Activated CD4-positive, alpha-beta memory T cell treated with anti-CD3 and anti-CD28 coated beads for 36 hours (primary cell): ENCODE data around the gene GPR62. TPM values are rescaled to one million over a fixed set of nuclear protein-coding genes. Genes with fewer than 3 reads are reported as not detected.

Experiments
- CTCF ChIA-PET: fragments of 350-600 bp; sonication (Branson Sonifier 250); formaldehyde crosslinking; loops from one replicate; lab custom pipeline; 2021; ENCODE audit warnings: antibody characterized with exemption, inconsistent platforms; lab: Charles Lee
- POLR2A ChIA-PET: fragments of 350-600 bp; sonication (Branson Sonifier 250); formaldehyde crosslinking; loops from one replicate; lab custom pipeline; 2021; ENCODE audit warnings: antibody characterized with exemption; lab: Charles Lee
- DNase-seq: peaks from one replicate; pipeline ENCODE4 v3.0.0-alpha.2; 2020
- H3K27ac Mint-ChIP-seq: one replicate; pipeline ENCODE4 v1.8.0; 2021; ENCODE audit warnings: mixed read lengths
- H3K27me3 Mint-ChIP-seq: one replicate; pipeline ENCODE4 v1.8.0; 2021; ENCODE audit warnings: mixed read lengths
- H3K36me3 Mint-ChIP-seq: one replicate; pipeline ENCODE4 v1.8.0; 2021; ENCODE audit warnings: mixed read lengths
- H3K4me1 Mint-ChIP-seq: one replicate; pipeline ENCODE4 v1.8.0; 2021; ENCODE audit warnings: low read depth, mixed read lengths
- H3K4me3 Mint-ChIP-seq: one replicate; pipeline ENCODE4 v1.8.0; 2021; ENCODE audit warnings: mild to moderate bottlenecking, mixed read lengths
- H3K9me3 Mint-ChIP-seq: one replicate; pipeline ENCODE4 v1.8.0; 2021; ENCODE audit warnings: mixed read lengths
- intact Hi-C: fragments of 100-400 bp; cut with micrococcal nuclease; formaldehyde crosslinking; loops from one replicate; pipeline ENCODE4 v1.15.1; 2023
- total RNA-seq, 2 experiments: library from RNA; stranded (reverse); gene quantifications; one replicate each; pipeline ENCODE4 v1.2.3, GENCODE V29; 2021

Gene GPR62
- total RNA-seq, 2 experiments from 2014 or later: not detected

DNA sequence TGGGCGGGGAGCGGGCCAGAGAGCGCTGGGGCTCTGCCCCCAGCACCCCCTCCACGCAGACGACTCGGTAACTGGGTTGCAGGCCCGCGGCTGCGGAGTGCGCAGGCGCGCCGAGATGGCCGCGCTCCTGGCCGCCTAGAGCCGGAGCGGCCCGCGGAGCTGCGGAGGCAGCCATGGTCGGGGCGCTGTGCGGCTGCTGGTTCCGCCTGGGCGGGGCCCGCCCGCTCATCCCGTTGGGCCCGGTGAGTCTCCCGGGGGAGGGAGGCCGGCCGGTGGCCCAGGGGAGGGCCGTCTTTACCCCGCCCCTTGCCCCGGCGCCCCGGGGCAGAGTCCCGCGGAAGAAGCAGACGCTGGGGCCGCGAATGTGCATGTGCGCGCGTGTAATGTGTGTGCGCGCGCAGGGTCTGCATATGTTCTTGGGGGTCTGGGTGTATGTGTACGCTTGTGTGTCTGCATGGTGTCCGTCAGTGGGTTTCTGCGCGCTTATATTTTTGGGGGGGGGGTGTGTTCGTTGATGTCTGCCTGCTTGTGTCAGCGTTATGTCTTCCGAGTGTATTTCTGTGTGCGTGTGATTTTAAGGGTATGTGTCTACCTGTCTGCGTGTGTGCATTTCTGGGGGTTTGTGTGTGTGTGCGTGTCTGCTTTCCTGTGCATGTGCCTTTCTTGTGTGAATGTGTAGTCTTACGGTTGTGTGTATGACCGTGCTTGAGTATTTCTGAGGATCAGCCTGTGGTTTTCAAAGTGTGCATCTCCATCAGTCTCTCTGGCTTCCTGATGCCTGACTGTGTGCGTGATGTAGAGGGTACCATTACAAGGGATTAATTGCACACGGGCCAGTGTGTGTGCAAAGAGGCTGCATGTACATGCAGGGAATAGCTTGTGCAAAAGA lies 20.0 kb downstream of the GPR62 start, which contains the start of gene ABHD14A:
ABHD14A (plus strand) TSS at position 102 of the 889 bp plus-strand sequence; CDS start at position 174, 72 bp downstream.
- intact Hi-C loops: loop anchor here (1.0 to 10.0 kb wide), 5 partner anchors 8 to 470 kb away; partner anchors contain the start of genes ACY1, DCAF1, PARP3 and RPL29
- H3K36me3 Mint-ChIP-seq: peaks cover 2% of the 10 kb centered on the region

DNA sequence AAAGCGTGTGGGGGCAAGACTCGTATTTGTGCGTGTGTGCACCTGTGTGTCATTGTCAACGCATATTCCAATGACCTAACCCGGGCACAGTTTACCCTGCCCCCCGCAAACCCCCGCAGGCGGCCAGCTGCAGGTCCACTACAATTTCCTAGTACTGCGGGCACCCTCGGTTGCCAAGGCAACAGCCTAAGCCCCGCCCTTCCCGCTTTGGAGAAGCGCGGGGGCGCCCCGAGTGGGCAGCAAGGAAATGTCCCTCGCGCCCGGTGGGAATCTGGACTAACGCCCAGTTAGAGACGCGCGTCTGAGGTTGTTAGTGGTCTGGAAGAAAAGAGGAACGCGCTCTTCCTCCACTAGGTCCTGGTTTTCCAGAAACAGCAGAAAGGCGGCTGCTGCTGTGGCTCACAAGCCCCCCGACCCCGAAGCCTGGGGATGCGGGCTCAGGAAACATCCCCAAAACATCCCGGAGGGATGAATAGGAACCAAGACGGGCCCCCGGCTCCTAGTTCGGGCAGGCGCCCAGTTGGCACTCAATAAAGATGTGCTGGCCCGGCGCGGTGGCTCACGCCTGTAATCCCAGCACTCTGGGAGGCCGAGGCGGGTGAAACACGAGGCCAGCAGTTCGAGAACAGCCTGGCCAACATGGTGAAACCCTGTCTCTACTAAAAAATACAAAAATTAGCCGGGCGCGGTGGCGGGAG lies 20.8 kb downstream of the GPR62 start:
- POLR2A ChIA-PET: interaction anchor here (1.5 kb wide), 1 partner anchor 20 kb away, joined by 6 read pairs; the partner anchor contains the start of gene RPL29
- no peaks in the 10 kb centered on the region for H3K27me3 Mint-ChIP-seq
- H3K4me3 Mint-ChIP-seq: peak overlapping the region; percentile 72
- intact Hi-C loops: loop anchor here (1.0 to 10.0 kb wide), 4 partner anchors 7 to 471 kb away; partner anchors contain the start of genes ACY1, DCAF1, RPL29 and TEX264
- H3K36me3 Mint-ChIP-seq: peaks cover 2% of the 10 kb centered on the region
- no peaks in the 10 kb centered on the region for H3K9me3 Mint-ChIP-seq
- peak overlapping the region; percentile 30 for H3K27ac Mint-ChIP-seq
- CTCF ChIA-PET: interaction anchor here (3.2 kb wide), 1 partner anchor 11 kb away, joined by 18 read pairs; no protein-coding TSS in a partner anchor
- peaks cover 33% of the 10 kb centered on the region for H3K4me1 Mint-ChIP-seq
- DNase-seq: peak; percentile 53

More for the DNA sequence above, 20.0 kb downstream of the GPR62 start, which contains the start of gene ABHD14A:
- Mint-ChIP-seq H3K4me3 (peak within 1 kb of the TSS; percentile 99), H3K27me3 (no peaks in the 10 kb centered on the region), H3K27ac (peak within 1 kb of the TSS; percentile 97), H3K9me3 (no peaks in the 10 kb centered on the region), H3K4me1 (peaks cover 36% of the 10 kb centered on the region)
- CTCF ChIA-PET: interaction anchor here (0.6 to 4.0 kb wide), 9 partner anchors 8 to 147 kb away, joined by 3 to 64 read pairs (median 12); partner anchors contain the start of genes ACY1, DUSP7, PARP3 and RRP9
- DNase-seq: peak; percentile 79
- POLR2A ChIA-PET: interaction anchor here (1.0 to 2.5 kb wide), 4 partner anchors 8 to 304 kb away, joined by 3 to 30 read pairs (median 12); partner anchors contain the start of genes ACY1, PARP3, RRP9 and WDR82

DNA sequence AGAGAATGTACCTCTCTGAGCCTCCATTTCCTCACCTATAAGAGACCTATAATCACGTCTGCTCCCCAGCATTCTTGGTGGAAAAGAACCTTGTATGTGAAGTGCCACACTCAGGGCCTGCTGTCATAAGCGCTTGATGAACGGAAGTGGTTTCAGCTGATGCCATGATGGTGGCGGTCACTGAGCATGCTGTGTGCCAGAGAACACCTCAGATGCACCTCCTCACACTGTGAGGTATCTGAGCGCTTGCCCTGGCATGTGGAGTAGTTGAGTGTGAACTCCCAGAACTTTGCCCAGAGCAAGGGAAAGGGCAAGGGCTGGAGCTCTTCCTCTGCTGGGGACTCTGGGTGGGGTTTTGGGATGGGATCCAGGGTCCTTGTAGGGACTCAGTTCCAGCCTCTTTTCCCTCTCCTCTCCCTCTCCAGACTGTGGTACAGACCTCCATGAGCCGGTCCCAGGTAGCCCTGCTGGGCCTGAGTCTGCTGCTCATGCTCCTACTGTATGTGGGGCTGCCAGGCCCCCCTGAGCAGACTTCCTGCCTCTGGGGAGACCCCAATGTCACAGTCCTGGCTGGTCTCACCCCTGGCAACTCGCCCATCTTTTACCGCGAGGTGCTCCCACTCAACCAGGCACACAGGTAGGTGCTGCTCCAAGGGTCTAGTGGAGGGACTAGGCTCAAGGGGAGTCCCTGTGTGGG lies 22.4 kb downstream of the GPR62 start:
- H3K4me1 Mint-ChIP-seq: peaks cover 36% of the 10 kb centered on the region
- peak overlapping the region; percentile 38 for H3K27ac Mint-ChIP-seq
- H3K36me3 Mint-ChIP-seq: peaks cover 2% of the 10 kb centered on the region
- H3K4me3 Mint-ChIP-seq: no peak overlapping the region
- intact Hi-C loops: loop anchor here (10.0 kb wide), 2 partner anchors 303 to 473 kb away; partner anchors contain the start of genes DCAF1 and TEX264
- ChIA-PET CTCF (no interaction called here), POLR2A (interaction anchor here (1.5 kb wide), 1 partner anchor 18 kb away, joined by 6 read pairs; the partner anchor contains the start of gene RPL29)
- H3K27me3 Mint-ChIP-seq: no peaks in the 10 kb centered on the region
- H3K9me3 Mint-ChIP-seq: no peaks in the 10 kb centered on the region
- peak; percentile 61 for DNase-seq

DNA sequence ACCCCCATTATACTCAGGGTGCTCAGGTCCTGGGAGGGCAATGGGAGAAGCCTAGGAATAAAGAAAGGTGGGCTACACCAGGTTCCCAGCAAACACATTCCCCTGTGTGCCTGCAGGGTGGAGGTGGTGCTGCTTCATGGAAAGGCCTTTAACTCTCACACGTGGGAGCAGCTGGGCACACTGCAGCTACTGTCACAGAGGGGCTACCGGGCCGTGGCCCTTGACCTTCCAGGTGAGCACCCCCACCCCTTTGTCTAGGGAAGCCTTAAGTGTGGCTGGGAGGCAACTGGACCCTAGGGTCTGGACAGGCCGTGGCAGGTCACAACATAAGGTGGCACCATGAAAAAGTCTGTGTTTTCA lies 22.9 kb downstream of the GPR62 start:
- no peak for DNase-seq
- intact Hi-C loops: loop anchor here (10.0 kb wide), 2 partner anchors 303 to 473 kb away; partner anchors contain the start of genes DCAF1 and TEX264
- Mint-ChIP-seq H3K4me1 (peaks cover 37% of the 10 kb centered on the region), H3K27me3 (no peaks in the 10 kb centered on the region), H3K9me3 (no peaks in the 10 kb centered on the region), H3K4me3 (no peak overlapping the region), H3K27ac (no peak overlapping the region), H3K36me3 (peaks cover 2% of the 10 kb centered on the region)
- POLR2A ChIA-PET: no interaction called here
- CTCF ChIA-PET: no interaction called here

DNA sequence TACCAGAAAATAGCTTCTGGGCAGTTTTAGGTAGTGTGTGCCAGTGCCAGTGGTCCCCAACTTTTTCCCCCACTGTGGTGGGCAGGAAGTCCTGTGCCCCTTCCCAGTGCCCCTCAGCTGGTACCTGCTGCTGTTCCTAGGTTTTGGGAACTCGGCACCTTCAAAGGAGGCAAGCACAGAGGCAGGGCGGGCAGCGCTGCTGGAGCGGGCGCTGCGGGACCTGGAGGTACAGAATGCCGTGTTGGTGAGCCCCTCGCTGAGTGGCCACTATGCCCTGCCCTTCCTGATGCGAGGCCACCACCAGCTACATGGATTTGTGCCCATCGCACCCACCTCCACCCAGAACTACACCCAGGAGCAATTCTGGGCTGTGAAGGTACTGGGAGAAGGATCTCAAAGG lies 25.1 kb downstream of the GPR62 start:
- H3K4me3 Mint-ChIP-seq: no peak overlapping the region
- no peaks in the 10 kb centered on the region for H3K9me3 Mint-ChIP-seq
- peaks cover 45% of the 10 kb centered on the region for H3K4me1 Mint-ChIP-seq
- no peak for DNase-seq
- POLR2A ChIA-PET: no interaction called here
- intact Hi-C loops: loop anchor here (5.0 kb wide), 1 partner anchor 77 kb away; the partner anchor contains the start of gene DUSP7
- H3K36me3 Mint-ChIP-seq: no peaks in the 10 kb centered on the region
- H3K27ac Mint-ChIP-seq: no peak overlapping the region
- CTCF ChIA-PET: no interaction called here
- no peaks in the 10 kb centered on the region for H3K27me3 Mint-ChIP-seq

DNA sequence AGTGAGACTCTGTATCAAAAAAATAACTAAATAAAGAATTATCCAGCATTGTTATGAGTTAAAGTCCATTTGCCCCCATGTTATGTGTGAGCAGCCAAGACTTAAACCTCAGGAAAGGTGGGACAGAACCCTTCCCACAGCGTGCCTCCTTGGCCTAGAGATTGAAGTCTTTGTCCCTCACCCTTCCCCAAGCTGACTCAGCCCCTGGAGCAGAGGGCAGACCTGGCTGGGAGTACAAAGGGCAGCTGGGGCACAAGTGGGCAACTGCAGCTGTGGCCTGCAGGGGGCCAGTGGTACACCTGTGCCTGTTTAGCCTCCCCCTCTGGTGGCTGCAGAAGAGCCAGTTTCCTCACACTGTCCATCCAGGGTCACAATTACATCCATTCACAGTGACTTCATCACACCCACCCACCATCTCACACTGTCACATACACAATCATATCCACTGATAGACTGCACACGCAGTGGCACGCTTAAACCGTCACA lies 27.2 kb downstream of the GPR62 start:
- H3K4me3 Mint-ChIP-seq: peak overlapping the region; percentile 88
- peaks cover 29% of the 10 kb centered on the region for H3K4me1 Mint-ChIP-seq
- POLR2A ChIA-PET: interaction anchor here (0.6 to 3.2 kb wide), 9 partner anchors 8 to 47 kb away, joined by 3 to 45 read pairs (median 10); partner anchors contain the start of genes ABHD14A, ABHD14B, PARP3 and PCBP4
- no peaks in the 10 kb centered on the region for H3K36me3 Mint-ChIP-seq
- CTCF ChIA-PET: interaction anchor here (0.6 to 4.0 kb wide), 14 partner anchors 8 to 238 kb away, joined by 3 to 55 read pairs (median 4); partner anchors contain the start of genes ABHD14A, ABHD14B, PARP3 and RPL29
- DNase-seq: peak; percentile 60
- H3K27ac Mint-ChIP-seq: peak overlapping the region; percentile 88
- intact Hi-C loops: loop anchor here (5.0 kb wide), 1 partner anchor 75 kb away; the partner anchor contains the start of gene DUSP7
- H3K27me3 Mint-ChIP-seq: no peaks in the 10 kb centered on the region
- no peaks in the 10 kb centered on the region for H3K9me3 Mint-ChIP-seq

DNA sequence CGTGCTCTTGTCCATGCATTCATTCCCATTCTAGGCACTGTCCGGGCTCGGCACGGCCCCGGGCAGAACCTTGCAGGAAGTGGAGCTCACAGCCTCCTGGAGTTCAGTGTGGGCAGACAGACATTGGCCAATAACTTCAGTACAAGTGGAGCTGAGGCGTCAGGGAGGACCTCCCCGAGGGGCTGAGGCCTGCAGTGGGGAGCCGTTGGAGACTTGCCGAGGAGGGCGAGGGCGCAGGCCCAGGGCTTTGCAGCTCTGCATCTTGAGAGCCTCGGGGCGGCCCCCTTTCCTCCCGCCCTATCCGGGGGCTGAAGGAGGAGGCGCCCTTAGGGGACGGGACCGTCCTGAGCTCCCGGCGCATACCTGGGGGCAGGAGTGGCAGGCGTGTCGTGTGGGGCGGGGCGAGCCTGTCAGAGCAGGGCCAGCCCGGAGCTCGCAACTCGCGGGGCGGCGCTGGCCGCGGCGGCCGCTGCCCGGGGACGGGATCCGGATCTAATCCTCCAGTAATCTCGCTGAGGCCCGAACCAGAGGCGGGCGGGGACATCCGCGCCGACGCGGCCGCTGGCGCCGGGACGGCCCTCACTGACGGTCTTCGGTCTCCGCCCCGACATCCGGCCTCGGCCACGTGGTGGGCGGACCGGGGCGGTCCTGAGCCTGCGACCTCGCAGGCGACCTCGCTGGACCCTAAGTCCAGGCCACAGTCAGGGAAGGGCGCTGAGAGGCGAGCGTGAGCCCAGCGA lies 27.8 kb downstream of the GPR62 start, which contains the start of gene ACY1:
ACY1 (plus strand) TSS at position 698 of the 740 bp plus-strand sequence. CDS start 530 bp downstream, outside the sequence.
- Mint-ChIP-seq H3K27me3 (no peaks in the 10 kb centered on the region), H3K4me1 (peaks cover 28% of the 10 kb centered on the region), H3K36me3 (no peaks in the 10 kb centered on the region)

DNA sequence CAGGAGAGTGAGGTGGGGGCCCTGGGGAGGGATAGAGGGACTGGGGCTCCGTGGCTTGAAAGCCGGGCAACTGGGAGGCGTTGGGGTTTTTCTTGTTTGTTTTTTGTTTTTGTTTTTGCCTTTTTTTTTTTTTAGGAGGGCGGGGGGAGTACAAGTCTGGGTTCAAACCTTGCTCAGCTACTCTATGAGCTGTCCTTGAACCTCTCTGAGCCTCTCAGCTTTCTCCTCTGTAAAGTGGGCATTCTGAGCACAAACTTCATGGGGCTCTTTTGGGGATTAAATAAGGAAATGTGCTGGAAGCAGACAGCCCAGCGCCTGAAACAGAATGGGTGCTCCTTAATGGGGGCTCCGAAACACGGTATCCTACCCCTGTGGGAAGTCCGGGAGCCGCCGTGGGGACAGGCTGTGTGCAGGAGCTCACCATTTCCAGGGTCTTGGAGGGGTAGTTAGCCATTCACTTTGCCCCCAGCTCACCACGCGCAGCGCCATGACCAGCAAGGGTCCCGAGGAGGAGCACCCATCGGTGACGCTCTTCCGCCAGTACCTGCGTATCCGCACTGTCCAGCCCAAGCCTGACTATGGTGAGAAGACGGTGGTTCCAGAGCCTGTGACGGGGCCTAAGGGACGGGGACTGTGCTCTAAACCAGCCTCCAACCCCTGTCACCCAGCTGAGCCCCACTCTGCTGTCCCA lies 28.5 kb downstream of the GPR62 start:
- H3K27me3 Mint-ChIP-seq: no peaks in the 10 kb centered on the region
- intact Hi-C loops: loop anchor here (1.0 to 5.0 kb wide), 3 partner anchors 8 to 74 kb away; partner anchors contain the start of genes ABHD14A, DUSP7 and RPL29
- POLR2A ChIA-PET: interaction anchor here (1.2 to 3.2 kb wide), 6 partner anchors 8 to 170 kb away, joined by 3 to 45 read pairs (median 18); partner anchors contain the start of genes ABHD14A, ABHD14B, PARP3 and PCBP4
- peaks cover 28% of the 10 kb centered on the region for H3K4me1 Mint-ChIP-seq
- peak overlapping the region; percentile 88 for H3K27ac Mint-ChIP-seq
- no peaks in the 10 kb centered on the region for H3K9me3 Mint-ChIP-seq
- DNase-seq: no peak
- H3K4me3 Mint-ChIP-seq: peak overlapping the region; percentile 88
- no peaks in the 10 kb centered on the region for H3K36me3 Mint-ChIP-seq
- CTCF ChIA-PET: interaction anchor here (0.8 to 4.0 kb wide), 14 partner anchors 10 to 236 kb away, joined by 3 to 55 read pairs (median 4); partner anchors contain the start of genes ABHD14A, ABHD14B, PARP3 and PCBP4

More for the DNA sequence above, 27.8 kb downstream of the GPR62 start, which contains the start of gene ACY1:
- Mint-ChIP-seq H3K4me3 (peak within 1 kb of the TSS; percentile 88), H3K9me3 (no peaks in the 10 kb centered on the region), H3K27ac (peak within 1 kb of the TSS; percentile 88)
- POLR2A ChIA-PET: interaction anchor here (0.6 to 3.2 kb wide), 10 partner anchors 9 to 171 kb away, joined by 3 to 45 read pairs (median 9); partner anchors contain the start of genes ABHD14A, ABHD14B, PARP3 and PCBP4
- CTCF ChIA-PET: interaction anchor here (0.8 to 4.0 kb wide), 16 partner anchors 9 to 237 kb away, joined by 3 to 55 read pairs (median 4); partner anchors contain the start of genes ABHD14A, ABHD14B, PARP3 and PCBP4
- intact Hi-C loops: loop anchor here (1.0 to 5.0 kb wide), 3 partner anchors 8 to 74 kb away; partner anchors contain the start of genes ABHD14A, DUSP7 and RPL29
- DNase-seq: peak; percentile 85

DNA sequence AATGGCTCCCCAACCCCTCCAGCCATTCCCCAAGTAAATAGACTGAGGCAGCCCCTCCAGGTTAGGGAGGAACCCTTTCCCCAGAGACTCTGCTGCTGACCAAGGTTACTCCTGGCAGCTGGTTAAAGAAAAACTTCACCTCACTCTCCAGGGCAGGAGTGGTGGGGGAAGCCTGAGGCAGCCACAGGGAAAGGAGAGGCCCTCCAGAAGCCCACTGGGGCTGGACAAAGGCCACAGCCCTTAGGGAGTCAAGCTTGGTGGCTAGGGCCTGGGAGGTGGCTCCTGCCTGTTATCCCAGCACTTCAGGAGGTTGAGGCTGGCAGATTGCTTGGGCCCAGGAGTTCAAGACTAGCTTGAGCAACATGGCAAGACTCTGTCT lies 29.1 kb downstream of the GPR62 start:
- Mint-ChIP-seq H3K36me3 (no peaks in the 10 kb centered on the region), H3K4me3 (peak overlapping the region; percentile 88), H3K27ac (peak overlapping the region; percentile 88), H3K27me3 (no peaks in the 10 kb centered on the region), H3K9me3 (no peaks in the 10 kb centered on the region), H3K4me1 (peaks cover 28% of the 10 kb centered on the region)
- CTCF ChIA-PET: interaction anchor here (1.2 to 4.0 kb wide), 5 partner anchors 9 to 170 kb away, joined by 3 to 55 read pairs (median 26); partner anchors contain the start of genes ABHD14A, ABHD14B, PARP3 and POC1A
- DNase-seq: no peak
- POLR2A ChIA-PET: interaction anchor here (1.2 to 3.2 kb wide), 4 partner anchors 8 to 170 kb away, joined by 3 to 45 read pairs (median 28); partner anchors contain the start of genes ABHD14A, ABHD14B, POC1A and RPL29
- intact Hi-C loops: loop anchor here (5.0 kb wide), 1 partner anchor 73 kb away; the partner anchor contains the start of gene DUSP7
